Right atrium auricular region (tissue), 2 donors: ENCODE data around the gene TRERF1. TPM values are rescaled to one million over a fixed set of nuclear protein-coding genes. Genes with fewer than 3 reads are reported as not detected.
A peak's percentile ranks its signal among the peaks of the same experiment; 100 is the strongest.

ENCODE experiments used
- DNase-seq: peaks from one replicate; pipeline ENCODE4 v3.0.0-alpha.2; 2019; ENCODE audit warnings: low spot score
- H3K27ac ChIP-seq, 2 donors: fragments of 200-600 bp; sonication (generic); 1 replicate in 1 of 2; 2 replicates in 1 of 2; pipeline ENCODE4 v1.5.1; 2016 to 2019
- H3K27me3 ChIP-seq, 2 donors: fragments of 200-600 bp; sonication (generic); one replicate each; pipeline versions ENCODE4 v1.5.1 to v1.6.0; 2017 to 2019
- H3K36me3 ChIP-seq: fragments of 200-600 bp; sonication (generic); one replicate; pipeline ENCODE4 v1.5.1; 2016
- H3K4me1 ChIP-seq, 2 donors: fragments of 200-600 bp; sonication (generic); one replicate each; pipeline versions ENCODE4 v1.5.1 to v1.6.0; 2017 to 2019
- H3K4me3 ChIP-seq, 2 donors: fragments of 200-600 bp; sonication (generic); 1 replicate in 1 of 2; 2 replicates in 1 of 2; pipeline ENCODE4 v1.5.1; 2017 to 2019; ENCODE audit warnings: mild to moderate bottlenecking in 1 of 2, moderate library complexity in 1 of 2
- H3K9me3 ChIP-seq, 2 donors: fragments of 200-600 bp; sonication (generic); one replicate each; pipeline ENCODE4 v1.5.1; 2019
- total RNA-seq, 2 donors: library from RNA; depleted of rRNA; stranded (reverse); fragments of >200 nt; gene quantifications; one replicate each; pipeline ENCODE4 v1.1.0, GENCODE V29; 2016
- TF ChIP-seq, protein P1 (sequence below), 2 donors: fragments of 200-600 bp; sonication (generic); IDR thresholded peaks; one replicate each; pipeline ENCODE4 v1.5.1; 2019; ENCODE audit warnings: antibody characterized with exemption in 2 of 2

Gene TRERF1
- total RNA-seq, 2 donors from 2014 or later = 1.9 to 2.5 TPM

GRCh38 chr6:42427871-42428270, 23.9 kb downstream of the TRERF1 start:
- Histone ChIP-seq H3K27me3 (no peaks in the 10 kb centered on the region), H3K36me3 (no peaks in the 10 kb centered on the region), H3K27ac (no peak overlapping the region), H3K4me3 (no peak overlapping the region), H3K9me3 (no peaks in the 10 kb centered on the region), H3K4me1 (peaks cover 0 to 17% of the 10 kb centered on the region in 2 donors)
- TF ChIP-seq, protein P1, sequence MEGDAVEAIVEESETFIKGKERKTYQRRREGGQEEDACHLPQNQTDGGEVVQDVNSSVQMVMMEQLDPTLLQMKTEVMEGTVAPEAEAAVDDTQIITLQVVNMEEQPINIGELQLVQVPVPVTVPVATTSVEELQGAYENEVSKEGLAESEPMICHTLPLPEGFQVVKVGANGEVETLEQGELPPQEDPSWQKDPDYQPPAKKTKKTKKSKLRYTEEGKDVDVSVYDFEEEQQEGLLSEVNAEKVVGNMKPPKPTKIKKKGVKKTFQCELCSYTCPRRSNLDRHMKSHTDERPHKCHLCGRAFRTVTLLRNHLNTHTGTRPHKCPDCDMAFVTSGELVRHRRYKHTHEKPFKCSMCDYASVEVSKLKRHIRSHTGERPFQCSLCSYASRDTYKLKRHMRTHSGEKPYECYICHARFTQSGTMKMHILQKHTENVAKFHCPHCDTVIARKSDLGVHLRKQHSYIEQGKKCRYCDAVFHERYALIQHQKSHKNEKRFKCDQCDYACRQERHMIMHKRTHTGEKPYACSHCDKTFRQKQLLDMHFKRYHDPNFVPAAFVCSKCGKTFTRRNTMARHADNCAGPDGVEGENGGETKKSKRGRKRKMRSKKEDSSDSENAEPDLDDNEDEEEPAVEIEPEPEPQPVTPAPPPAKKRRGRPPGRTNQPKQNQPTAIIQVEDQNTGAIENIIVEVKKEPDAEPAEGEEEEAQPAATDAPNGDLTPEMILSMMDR (IDR thresholded peaks at IDR 0.05) = no peak
- DNase-seq = no peak

- no peak overlapping the region for H3K4me3 ChIP-seq
- H3K36me3 ChIP-seq = no peaks in the 10 kb centered on the region
- TF ChIP-seq, protein P1 (IDR thresholded peaks at IDR 0.05) = no peak
- no peak overlapping the region for H3K27ac ChIP-seq
- H3K9me3 ChIP-seq = no peaks in the 10 kb centered on the region
- H3K4me1 ChIP-seq = peaks cover 0 to 17% of the 10 kb centered on the region in 2 donors
- DNase-seq = no peak
- no peaks in the 10 kb centered on the region for H3K27me3 ChIP-seq
Observed at GRCh38 chr6:42426191-42426590, 25.5 kb downstream of the TRERF1 start.

- H3K4me1 ChIP-seq = peaks cover 0 to 17% of the 10 kb centered on the region in 2 donors
- H3K4me3 ChIP-seq = no peak overlapping the region
- DNase-seq = peak; percentile 5
- TF ChIP-seq, protein P1 (IDR thresholded peaks at IDR 0.05) = no peak
- H3K27ac ChIP-seq = no peak overlapping the region
- no peaks in the 10 kb centered on the region for H3K9me3 ChIP-seq
- no peaks in the 10 kb centered on the region for H3K36me3 ChIP-seq
- no peaks in the 10 kb centered on the region for H3K27me3 ChIP-seq
Observed at GRCh38 chr6:42424906-42425474, 26.7 kb downstream of the TRERF1 start.

DNA sequence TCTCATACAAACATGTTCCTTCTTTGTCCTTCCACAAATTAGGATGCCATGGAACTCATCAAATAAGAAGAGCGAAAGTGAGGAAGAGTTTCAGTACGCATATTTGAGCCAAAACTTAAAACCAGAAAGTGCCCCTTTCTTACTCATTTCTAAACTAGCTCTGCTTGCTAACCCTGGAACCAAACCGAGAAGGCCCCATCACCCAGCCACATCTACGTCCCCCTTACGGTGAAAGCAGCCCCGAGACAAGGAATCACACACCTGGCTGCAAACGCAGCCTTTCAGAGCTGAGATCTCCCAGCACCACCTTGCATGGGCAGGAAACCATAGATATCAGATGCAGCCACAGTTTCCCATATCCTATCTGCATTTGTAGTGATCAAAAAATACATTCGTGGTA, 28.5 kb downstream of the TRERF1 start:
- Histone ChIP-seq H3K9me3 (no peaks in the 10 kb centered on the region), H3K27ac (no peak overlapping the region), H3K4me1 (peaks cover 0 to 7% of the 10 kb centered on the region in 2 donors), H3K27me3 (no peaks in the 10 kb centered on the region), H3K4me3 (no peak overlapping the region), H3K36me3 (no peaks in the 10 kb centered on the region)
- TF ChIP-seq, protein P1 (IDR thresholded peaks at IDR 0.05) = no peak
- DNase-seq = no peak

DNA sequence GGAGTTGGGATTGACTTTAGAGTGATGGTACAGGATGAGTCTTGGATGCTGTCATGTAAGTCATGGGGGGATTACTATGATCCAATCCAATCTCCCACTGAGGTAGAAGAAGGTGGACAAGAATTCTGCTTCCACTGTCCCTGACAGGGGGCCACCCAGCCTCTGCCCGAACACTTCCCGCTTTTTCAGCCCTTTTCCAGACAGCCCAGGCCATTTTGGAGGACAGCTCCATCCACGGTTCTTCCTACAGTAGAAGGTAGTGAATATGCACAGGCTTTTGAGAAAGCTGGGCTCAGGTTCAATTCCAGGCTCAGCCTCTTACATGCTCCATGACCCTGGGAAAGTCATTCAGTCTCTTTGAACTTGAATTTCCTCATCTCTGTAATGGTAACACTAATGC, 31.0 kb downstream of the TRERF1 start:
- no peaks in the 10 kb centered on the region for H3K9me3 ChIP-seq
- no peak overlapping the region for H3K27ac ChIP-seq
- TF ChIP-seq, protein P1 (IDR thresholded peaks at IDR 0.05) = no peak
- H3K4me3 ChIP-seq = no peak overlapping the region
- no peak for DNase-seq
- H3K27me3 ChIP-seq = no peaks in the 10 kb centered on the region
- H3K36me3 ChIP-seq = no peaks in the 10 kb centered on the region
- no peaks in the 10 kb centered on the region for H3K4me1 ChIP-seq
